ENCODE data around the gene FADS2. TPM values are rescaled to one million over a fixed set of nuclear protein-coding genes. Genes with fewer than 3 reads are reported as not detected.

FADS2 gene
- total and polyA plus RNA-seq, 3 donors from 2014 or later = 73.5 to 123 (median 80.8) TPM

- peak; percentile 75 for DNase-seq
- Histone ChIP-seq H3K4me1 (peaks cover 41% of the 10 kb centered on the region), H3K27me3 (no peaks in the 10 kb centered on the region), H3K36me3 (ENCODE audit: low read depth, missing control alignments) (no peaks in the 10 kb centered on the region), H3K9me3 (no peaks in the 10 kb centered on the region), H3K27ac (peak overlapping the region; percentile 81 to 91), H3K4me3 (peak overlapping the region; percentile 62 to 72)
- TF ChIP-seq POLR2A (IDR thresholded peaks at IDR 0.05) = no peak
- peak in 2 of 3 experiments; percentile 11 to 48 for TF ChIP-seq CTCF (IDR thresholded peaks at IDR 0.05)
- intact Hi-C loops (cut with DNase I; ENCODE audit: low total_unique reads) = no loop called here
- 1% methylated on average over 23 to 54 of the region's 55 CpGs for WGBS, 2 donors
Measured at GRCh38 chr11:61828629-61829407, 718 bp downstream of the FADS2 start.

- Histone ChIP-seq H3K9me3 (no peaks in the 10 kb centered on the region), H3K4me1 (peaks cover 51% of the 10 kb centered on the region), H3K36me3 (ENCODE audit: low read depth, missing control alignments) (no peaks in the 10 kb centered on the region), H3K4me3 (no peak overlapping the region), H3K27ac (peak overlapping the region; percentile 17 to 91), H3K27me3 (no peaks in the 10 kb centered on the region)
- WGBS, 2 donors = 54 to 58% methylated on average over 4 of the region's 4 CpGs
- no peak for TF ChIP-seq POLR2A (IDR thresholded peaks at IDR 0.05)
- no peak for TF ChIP-seq CTCF (IDR thresholded peaks at IDR 0.05)
- intact Hi-C loops (cut with DNase I; ENCODE audit: low total_unique reads) = no loop called here
- DNase-seq = no peak
Measured at GRCh38 chr11:61829806-61830205, 1.7 kb downstream of the FADS2 start.

GRCh38 chr11:61830237-61831105, 2.4 kb downstream of the FADS2 start:
- Histone ChIP-seq H3K4me1 (peaks cover 58% of the 10 kb centered on the region), H3K9me3 (no peaks in the 10 kb centered on the region), H3K36me3 (ENCODE audit: low read depth, missing control alignments) (no peaks in the 10 kb centered on the region), H3K27ac (peak overlapping the region; percentile 17 to 91), H3K4me3 (no peak overlapping the region), H3K27me3 (no peaks in the 10 kb centered on the region)
- TF ChIP-seq CTCF (IDR thresholded peaks at IDR 0.05) (no peak), POLR2A (IDR thresholded peaks at IDR 0.05) (no peak)
- peak; percentile 59 for DNase-seq
- intact Hi-C loops (cut with DNase I; ENCODE audit: low total_unique reads) = no loop called here
- WGBS, 2 donors = 22 to 33% methylated on average over 8 of the region's 8 CpGs

- no peak for DNase-seq
- H3K4me1 ChIP-seq = peaks cover 51% of the 10 kb centered on the region
- H3K27ac ChIP-seq = peak overlapping the region in 1 of 2 donors; percentile 59
- no peaks in the 10 kb centered on the region for H3K9me3 ChIP-seq
- H3K27me3 ChIP-seq = no peaks in the 10 kb centered on the region
- no peak overlapping the region for H3K4me3 ChIP-seq
- no peak for TF ChIP-seq POLR2A (IDR thresholded peaks at IDR 0.05)
- TF ChIP-seq CTCF (IDR thresholded peaks at IDR 0.05) = no peak
- H3K36me3 ChIP-seq (ENCODE audit: low read depth, missing control alignments) = no peaks in the 10 kb centered on the region
- intact Hi-C loops (cut with DNase I; ENCODE audit: low total_unique reads) = no loop called here
- 87% methylated on average over 4 of the region's 4 CpGs; no CpG with 5 or more reads in 1 of the 2 donors for WGBS, 2 donors
Measured at GRCh38 chr11:61832207-61832606, 4.1 kb downstream of the FADS2 start.
